GM18499 (cell line): Measurements from ENCODE around the gene PLA2G4A.

Experiments
- ATAC-seq: cut with Tn5 transposase; IDR thresholded peaks from one replicate; pipeline ENCODE4 v1.9.1; 2021; ENCODE audit warnings: moderate number of reproducible peaks; ENCODE audit not compliant: insufficient read depth, unreplicated experiment

PLA2G4A gene

DNA sequence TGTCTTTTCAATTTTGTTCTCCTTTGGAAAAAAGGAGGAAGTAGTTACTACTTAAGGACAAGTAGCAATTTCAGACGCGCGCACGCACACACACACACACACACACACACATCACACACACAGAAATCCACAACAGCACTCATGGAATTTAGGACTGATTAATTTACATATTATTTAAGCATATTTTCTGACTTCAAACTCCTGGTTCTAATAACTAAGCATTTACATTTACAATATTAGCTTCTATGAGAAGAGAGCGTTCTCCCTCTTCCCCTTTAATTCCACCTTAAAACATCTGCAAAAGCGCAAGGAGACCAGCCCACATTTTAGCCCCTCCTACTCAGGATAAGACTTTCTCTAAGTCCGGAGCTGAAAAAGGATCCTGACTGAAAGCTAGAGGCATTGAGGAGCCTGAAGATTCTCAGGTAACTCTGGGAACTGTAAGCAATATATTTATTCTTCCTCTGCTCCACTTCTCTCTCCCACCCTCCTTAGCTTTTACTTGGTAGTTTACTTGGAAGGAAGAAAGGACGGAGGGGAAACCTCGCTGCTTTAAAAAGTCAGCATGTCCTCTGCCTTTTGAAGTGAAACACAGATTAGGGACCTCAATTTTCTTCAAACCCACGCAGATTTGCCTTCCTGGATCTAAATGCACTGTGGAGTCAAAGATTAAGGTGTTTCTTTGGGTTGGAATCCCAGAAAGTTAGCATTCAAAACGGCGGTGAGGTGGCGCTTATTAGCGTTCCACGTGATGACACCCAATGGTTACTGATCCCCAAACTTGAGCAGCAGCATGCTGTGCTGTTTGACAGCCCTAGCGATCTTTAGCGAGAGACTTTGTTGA lies at the start of gene PLA2G4A:
Gene PLA2G4A, plus strand, starts transcription at position 339 of the 844 bp plus-strand sequence. CDS start 25,406 bp downstream, outside the sequence.
- peak; percentile 70 for ATAC-seq

- ATAC-seq = no peak
Observed at GRCh38 chr1:186780076-186780475, 48.7 kb upstream of the PLA2G4A start.

- ATAC-seq = no peak
Observed at GRCh38 chr1:186781730-186782129, 47.0 kb upstream of the PLA2G4A start.

DNA sequence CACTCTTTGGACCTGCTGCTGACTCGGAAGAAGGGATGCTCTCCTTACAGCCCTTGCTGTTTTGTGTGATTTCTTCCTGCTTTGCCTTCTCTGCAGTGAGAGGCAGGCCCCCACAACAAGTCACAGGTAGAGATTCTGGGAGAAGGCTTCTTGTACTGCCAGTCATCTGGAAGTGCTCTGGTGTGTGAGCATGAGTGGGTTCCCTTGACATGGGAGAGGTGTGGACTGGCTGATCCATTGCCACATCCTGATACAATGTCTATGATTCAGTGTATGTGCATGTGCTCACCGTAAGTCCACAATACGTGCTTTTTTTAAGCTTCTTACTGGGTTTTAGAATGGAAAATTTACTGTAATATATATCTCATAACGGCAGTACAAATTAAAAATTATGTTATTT lies 46.0 kb upstream of the PLA2G4A start:
- ATAC-seq = no peak

- ATAC-seq = no peak
Observed at GRCh38 chr1:186783193-186783592, 45.6 kb upstream of the PLA2G4A start.

GRCh38 chr1:186785503-186785902 lies 43.2 kb upstream of the PLA2G4A start:
- ATAC-seq = no peak

- ATAC-seq = no peak
Observed at GRCh38 chr1:186790101-186790500, 38.6 kb upstream of the PLA2G4A start.

GRCh38 chr1:186792870-186793581 lies 35.7 kb upstream of the PLA2G4A start:
- no peak for ATAC-seq

DNA sequence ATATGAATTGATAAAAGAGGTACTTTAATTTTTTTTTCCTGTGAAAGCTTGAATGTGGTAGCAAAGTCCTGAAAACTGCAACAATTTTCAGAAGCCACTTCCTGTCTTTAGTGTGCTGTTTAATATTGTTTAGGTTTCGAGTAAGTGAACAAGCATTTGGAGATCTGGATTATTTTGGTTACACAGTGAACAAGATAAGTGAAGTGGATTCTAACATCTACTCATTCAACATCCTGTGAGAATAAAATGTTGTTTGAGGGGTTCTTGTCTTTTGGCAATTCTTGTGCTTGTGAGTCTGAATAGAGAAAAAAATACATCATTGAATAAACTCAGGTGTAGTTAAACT lies 35.2 kb upstream of the PLA2G4A start:
- no peak for ATAC-seq

GRCh38 chr1:186798960-186799688 lies 29.6 kb upstream of the PLA2G4A start:
- ATAC-seq = no peak

GRCh38 chr1:186799689-186800054 lies 29.1 kb upstream of the PLA2G4A start:
- peak; percentile 96 for ATAC-seq

- no peak for ATAC-seq
Observed at GRCh38 chr1:186802388-186802787, 26.4 kb upstream of the PLA2G4A start.

DNA sequence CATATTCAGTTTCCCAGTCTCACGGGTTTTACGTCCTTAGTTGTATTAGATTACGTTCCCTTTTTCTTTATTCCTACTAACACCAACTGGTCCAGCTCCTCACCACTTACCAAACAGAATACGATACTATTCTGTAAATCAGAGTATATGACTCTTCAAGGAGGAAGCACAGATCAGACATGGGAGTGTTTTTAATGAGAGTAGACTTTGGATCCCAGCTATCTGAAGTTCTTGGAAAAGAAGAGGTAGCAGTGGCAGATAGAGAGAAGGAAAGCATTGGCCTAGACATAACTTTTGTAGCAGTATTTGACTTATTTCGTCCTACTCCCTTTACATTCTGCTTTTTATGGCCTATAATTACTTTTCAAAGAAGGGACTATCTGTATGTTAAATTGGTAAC lies 24.1 kb upstream of the PLA2G4A start:
- no peak for ATAC-seq

- no peak for ATAC-seq
Observed at GRCh38 chr1:186806477-186806876, 22.3 kb upstream of the PLA2G4A start.

DNA sequence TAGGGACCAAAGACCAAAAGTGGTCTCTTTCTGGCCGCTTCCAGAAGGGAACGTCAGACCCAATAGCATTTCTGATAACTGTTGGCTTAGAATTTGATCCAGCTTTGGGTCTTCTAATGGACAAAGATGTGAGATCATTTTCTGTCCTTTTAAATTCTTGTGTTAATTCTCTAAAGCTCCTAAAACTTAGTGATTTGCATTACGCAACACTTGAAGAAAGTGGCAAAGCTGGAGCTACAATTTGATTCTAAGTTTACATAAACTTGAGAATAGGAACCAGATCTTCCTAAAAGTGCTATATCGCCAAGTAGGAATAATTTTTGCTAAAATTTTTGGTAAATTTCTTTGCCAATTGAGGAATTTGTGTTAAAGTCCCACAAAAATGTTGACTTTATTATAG lies 21.6 kb upstream of the PLA2G4A start:
- no peak for ATAC-seq

DNA sequence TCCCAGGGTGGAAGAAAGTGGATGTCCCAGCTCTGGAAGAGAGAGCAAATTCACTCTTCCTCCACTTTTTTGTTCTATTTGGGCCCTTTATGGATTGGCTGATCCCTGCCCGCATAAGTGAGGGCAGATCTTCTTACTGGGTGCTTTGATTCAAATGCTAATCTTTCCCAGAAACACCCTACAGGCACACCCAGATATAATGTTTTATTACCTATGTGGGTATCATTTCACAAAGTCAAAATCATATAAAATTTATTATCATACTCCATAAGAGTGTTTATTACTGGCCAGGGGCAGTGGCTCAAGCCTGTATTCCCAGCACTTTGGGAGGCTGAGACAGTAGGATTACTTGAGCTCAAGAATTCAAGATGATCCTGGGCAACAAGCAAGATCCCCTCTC lies 16.9 kb upstream of the PLA2G4A start:
- ATAC-seq = no peak

DNA sequence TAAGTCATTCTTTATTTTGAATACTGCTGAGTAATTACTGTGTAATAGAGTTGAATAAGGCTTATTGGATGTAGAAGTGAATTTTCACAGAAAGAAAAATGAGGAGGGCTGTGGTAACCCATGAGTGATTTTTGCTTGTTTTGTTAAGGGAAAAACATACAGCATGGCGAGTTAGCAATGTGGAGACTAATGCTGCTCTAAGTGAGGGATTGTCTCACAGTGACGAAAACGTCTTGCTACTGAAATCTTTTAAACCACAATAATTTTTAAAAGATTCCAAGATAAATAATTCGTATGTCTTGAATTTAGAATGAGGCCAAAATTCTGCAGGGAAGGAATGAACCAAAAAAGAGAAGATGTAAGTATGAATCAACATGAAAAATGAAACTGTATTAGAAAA lies 16.2 kb upstream of the PLA2G4A start:
- ATAC-seq = no peak

DNA sequence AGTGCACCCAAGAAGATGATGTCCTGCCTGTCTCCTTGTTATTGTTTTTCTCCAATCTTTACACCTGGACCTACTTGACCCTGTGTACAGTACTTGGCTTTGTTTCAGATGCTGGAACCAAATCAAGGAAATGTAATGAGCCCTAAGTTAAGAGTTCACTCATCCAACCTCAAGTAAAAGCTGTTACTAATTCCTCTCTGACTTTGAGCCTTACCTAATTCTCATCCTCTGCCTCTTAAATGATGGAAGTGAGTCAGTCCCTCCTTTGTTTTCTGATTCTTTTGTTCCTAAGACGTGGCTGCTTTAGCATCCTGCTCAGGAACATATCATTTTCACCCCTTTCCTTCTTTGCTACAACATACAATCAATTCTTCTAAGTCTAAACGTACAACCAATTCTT lies 15.3 kb upstream of the PLA2G4A start:
- no peak for ATAC-seq

- peak; percentile 78 for ATAC-seq
Observed at GRCh38 chr1:186819126-186819525, 9.6 kb upstream of the PLA2G4A start.

DNA sequence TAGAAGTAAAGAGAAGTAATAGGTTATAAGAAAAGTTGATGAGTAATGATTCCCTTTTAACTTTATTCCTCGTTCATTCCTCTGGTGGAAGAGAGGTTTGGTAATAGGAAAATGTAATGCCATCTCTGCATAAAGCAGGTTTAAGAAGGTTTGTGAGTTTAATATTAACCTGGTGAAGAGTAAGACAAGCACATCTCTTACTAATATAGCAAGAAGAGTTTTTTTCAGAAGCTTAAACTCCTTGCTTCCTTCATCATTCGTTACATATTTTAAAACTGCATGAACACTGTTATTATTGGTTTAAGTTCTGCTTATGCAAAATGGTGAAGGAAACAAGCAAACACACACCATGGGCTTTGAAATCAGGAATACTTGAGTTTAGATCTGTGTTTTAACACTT lies 9.2 kb upstream of the PLA2G4A start:
- peak; percentile 23 for ATAC-seq
